GM12873 (cell line): ENCODE data around the gene PDXP.

Source experiments
- TF ChIP-seq, protein P1 (sequence below): IDR thresholded peaks from 2 replicates; pipeline ENCODE4 v1.5.1; 2012; ENCODE audit warnings: low read depth, mild to moderate bottlenecking, moderate library complexity, low read length, control low read depth; ENCODE audit not compliant: insufficient read depth; ENCODE audit errors: missing control alignments

PDXP gene

DNA sequence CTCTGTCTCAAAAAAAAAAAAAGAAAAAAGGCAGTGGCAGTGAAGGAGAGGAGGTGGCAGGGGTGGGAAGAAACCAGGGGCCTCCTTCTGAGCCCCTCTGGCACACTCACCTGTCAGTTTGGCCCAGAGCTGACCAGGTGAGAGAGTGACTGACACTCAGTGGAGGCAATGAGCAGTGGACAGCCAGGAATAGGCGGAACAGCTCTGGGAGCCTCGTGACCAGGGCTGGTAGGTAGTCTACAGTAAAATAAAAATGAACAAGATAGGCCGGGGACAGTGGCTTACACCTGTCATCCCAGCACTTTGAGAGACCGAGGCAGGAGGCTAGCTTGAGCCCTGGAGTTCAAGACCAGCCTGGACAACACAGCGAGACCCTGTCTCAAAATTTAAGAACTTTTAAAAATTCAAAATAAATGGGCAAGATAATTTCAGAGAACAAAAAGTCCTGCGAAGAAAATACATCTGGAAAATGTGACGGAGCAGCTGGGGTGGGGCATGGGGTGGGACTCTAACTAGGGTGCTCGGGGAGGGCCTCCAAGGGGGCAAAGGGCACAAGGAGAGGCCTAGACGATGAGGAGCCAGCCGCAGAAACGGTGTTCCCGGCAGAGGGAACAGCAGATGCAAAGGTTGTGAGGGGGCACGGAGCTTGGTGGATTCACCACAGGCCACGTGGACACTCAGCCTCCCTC, 3.8 kb upstream of the PDXP start:
- TF ChIP-seq, protein P1, sequence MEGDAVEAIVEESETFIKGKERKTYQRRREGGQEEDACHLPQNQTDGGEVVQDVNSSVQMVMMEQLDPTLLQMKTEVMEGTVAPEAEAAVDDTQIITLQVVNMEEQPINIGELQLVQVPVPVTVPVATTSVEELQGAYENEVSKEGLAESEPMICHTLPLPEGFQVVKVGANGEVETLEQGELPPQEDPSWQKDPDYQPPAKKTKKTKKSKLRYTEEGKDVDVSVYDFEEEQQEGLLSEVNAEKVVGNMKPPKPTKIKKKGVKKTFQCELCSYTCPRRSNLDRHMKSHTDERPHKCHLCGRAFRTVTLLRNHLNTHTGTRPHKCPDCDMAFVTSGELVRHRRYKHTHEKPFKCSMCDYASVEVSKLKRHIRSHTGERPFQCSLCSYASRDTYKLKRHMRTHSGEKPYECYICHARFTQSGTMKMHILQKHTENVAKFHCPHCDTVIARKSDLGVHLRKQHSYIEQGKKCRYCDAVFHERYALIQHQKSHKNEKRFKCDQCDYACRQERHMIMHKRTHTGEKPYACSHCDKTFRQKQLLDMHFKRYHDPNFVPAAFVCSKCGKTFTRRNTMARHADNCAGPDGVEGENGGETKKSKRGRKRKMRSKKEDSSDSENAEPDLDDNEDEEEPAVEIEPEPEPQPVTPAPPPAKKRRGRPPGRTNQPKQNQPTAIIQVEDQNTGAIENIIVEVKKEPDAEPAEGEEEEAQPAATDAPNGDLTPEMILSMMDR, result no peak

DNA sequence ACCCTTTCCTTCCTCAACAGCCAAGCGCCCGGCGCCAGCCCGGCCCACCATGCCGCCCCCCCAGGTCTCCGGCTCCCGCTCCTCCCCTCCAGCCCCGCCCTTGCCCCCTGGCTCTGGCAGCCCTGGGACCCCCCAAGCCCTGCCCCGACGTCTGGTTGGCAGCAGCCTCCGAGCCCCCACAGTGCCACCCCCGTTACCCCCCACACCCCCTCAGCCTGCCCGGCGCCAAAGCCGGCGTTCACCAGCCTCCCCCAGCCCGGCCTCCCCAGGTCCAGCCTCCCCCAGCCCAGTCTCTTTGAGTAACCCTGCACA, 3.3 kb upstream of the PDXP start:
- TF ChIP-seq, protein P1, result no peak

DNA sequence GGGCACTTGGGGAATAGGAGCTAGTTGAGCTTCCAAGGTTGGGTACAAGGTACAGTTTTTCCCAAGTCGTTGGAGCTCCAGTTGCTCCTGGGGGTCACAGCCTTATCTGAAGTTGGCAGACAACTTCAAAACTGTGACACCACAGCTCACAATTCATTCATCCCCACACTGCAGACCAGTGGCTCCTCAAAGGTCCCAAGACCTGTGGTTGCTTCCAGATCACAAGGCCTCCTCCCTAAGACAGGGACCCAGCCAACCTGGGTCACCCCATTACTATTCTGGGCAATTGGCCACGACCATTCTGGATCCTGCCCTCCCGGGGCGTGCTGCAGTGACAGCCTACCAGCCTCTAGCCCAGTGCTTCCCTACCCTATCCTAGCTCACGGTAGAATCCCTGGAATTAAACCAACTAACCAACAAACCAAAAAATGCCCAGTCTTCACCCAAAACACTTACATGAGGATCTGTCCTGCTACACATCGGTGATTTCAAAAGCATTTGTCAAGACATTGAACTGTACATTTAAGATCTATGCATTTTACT, 862 bp upstream of the PDXP start:
- TF ChIP-seq, protein P1, result no peak

DNA sequence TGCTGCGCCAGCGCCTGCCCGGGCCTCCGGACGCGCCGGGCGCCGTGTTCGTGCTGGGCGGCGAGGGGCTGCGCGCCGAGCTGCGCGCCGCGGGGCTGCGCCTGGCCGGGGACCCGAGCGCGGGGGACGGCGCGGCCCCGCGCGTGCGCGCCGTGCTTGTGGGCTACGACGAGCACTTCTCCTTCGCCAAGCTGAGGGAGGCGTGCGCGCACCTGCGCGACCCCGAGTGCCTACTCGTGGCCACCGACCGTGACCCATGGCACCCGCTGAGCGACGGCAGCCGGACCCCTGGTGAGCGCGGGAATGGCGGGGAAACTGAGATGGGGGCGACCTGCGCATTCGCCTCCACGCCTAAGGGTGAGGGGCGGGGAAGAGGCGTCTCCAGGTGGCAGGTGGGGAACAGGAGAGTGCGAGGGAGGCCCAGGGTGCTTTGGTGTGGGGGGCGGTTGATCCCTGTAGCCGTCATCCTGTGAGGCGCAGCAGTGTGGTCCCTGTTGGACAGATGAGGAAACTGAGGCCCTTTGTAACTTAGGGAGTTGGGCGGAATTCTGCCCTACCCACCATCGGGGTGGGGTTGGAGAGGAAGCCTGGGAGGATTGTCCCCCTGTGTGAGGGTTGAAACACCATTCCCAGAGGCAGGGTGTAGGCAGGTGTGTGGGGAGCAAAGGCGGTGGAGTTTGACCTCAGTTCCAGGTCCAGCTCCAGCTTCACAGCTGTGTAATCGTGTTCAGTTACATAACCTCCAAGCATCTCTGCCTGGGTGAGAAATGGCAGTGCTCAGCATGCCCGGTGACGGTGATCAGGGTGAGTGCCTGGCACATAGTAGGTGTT, 758 bp downstream of the PDXP start:
- TF ChIP-seq, protein P1, result no peak

DNA sequence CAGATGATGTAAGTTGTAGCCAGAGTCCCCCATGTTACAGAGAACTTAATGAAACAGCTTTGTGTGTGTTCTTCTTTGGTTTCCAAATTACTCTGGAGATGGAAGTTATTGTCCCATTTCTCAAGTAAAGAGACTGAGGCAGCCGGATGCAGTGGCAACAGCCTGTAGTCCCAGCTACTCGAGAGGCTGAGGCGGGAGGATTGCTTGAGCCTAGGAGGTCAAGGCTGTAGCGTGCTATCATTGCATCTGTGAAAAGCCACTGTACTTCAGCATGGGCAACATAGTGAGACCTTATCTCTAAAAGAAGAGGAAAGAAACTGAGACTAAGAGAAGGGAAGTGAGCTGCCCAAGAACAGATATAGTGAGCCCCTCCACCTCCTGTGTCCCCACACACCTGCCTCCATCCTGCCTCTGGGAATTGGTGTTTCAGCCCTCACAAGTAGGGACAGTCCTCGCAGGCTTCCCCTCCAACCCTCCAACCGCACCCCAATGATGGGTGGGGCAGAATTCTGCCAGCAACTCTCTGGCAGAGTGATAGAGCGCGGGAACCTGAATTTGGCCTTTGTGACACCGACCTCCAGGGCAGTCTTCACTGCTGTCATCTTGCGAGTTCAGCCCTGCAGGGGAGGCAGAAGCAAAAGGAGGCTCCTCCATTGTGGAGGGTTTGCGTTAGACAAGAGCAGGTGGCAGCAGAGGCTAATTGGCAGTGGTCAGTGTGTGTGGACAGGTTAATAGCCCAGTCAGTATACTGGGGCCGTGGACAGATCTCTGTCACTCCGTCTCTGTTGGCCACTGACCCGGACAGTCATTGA, 1.6 kb downstream of the PDXP start:
- TF ChIP-seq, protein P1, result no peak

DNA sequence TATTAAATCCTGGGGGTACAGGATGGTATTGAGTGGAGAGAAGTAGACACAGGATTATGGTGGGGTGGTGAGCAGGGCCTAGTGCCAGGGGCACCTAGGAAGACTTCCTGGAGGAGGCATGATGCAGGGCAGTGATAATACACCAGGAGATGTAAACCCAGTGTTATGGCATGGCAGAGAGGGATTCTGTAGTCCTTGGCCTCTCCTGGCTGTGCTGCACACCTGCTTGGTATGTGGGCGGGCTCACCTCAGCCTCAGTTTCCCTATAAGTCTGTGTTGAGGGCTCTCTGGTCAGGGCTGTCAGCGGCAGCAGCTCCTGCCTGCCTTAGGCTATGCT, 2.2 kb downstream of the PDXP start:
- TF ChIP-seq, protein P1, result no peak
